Esophagus squamous epithelium (tissue), 4 donors: ENCODE measurements around the gene RASL10B.

Source experiments
- CTCF ChIP-seq, 6 experiments: fragments of 450-650 bp in 4 of 6; fragments of 200-600 bp in 2 of 6; sonication (generic) in 2 of 6; IDR thresholded peaks; one replicate each; pipeline ENCODE4 v1.5.1; 2016 to 2019; ENCODE audit warnings: antibody characterized with exemption in 6 of 6, mild to moderate bottlenecking in 4 of 6, moderate library complexity in 4 of 6
- POLR2A ChIP-seq, 4 donors: fragments of 450-650 bp; IDR thresholded peaks; one replicate each; pipeline ENCODE4 v1.6.1; 2017; ENCODE audit warnings: antibody characterized with exemption in 4 of 4, mild to moderate bottlenecking in 4 of 4, moderate library complexity in 3 of 4

GRCh38 chr17:35730400-35731005 lies 936 bp upstream of the RASL10B start:
- TF ChIP-seq CTCF (IDR thresholded peaks at IDR 0.05) = no peak
- TF ChIP-seq POLR2A (IDR thresholded peaks at IDR 0.05) = no peak
